Measurements from ENCODE around the gene MACROD1.
A peak's percentile ranks its signal among the peaks of the same experiment; 100 is the strongest.

The MACROD1 gene

GRCh38 chr11:64070314-64070681 is 95.6 kb downstream of the MACROD1 start:
- H3K9ac ChIP-seq (ENCODE audit: low read depth, low read length): no peak overlapping the region
- H3K4me3 ChIP-seq (ENCODE audit: low read length): no peak overlapping the region
- H3K27me3 ChIP-seq (ENCODE audit: insufficient read depth, low read length): peaks cover 92% of the 10 kb centered on the region
- no peaks in the 10 kb centered on the region for H3K36me3 ChIP-seq (ENCODE audit: insufficient read depth, low read depth, low read length)
- H3K27ac ChIP-seq (ENCODE audit: low read length): no peak overlapping the region
- no peaks in the 10 kb centered on the region for H3K9me3 ChIP-seq (ENCODE audit: insufficient read depth, low read depth, low read length)
- no peaks in the 10 kb centered on the region; the same call in 1 of the 2 replicates for H3K4me1 ChIP-seq (ENCODE audit: insufficient read depth, low read length)

GRCh38 chr11:64069401-64070313 is 96.3 kb downstream of the MACROD1 start:
- Histone ChIP-seq H3K9ac (ENCODE audit: low read depth, low read length) (no peak overlapping the region), H3K4me1 (ENCODE audit: insufficient read depth, low read length) (no peaks in the 10 kb centered on the region; the same call in 1 of the 2 replicates), H3K36me3 (ENCODE audit: insufficient read depth, low read depth, low read length) (no peaks in the 10 kb centered on the region), H3K27me3 (ENCODE audit: insufficient read depth, low read length) (peaks cover 92% of the 10 kb centered on the region), H3K4me3 (ENCODE audit: low read length) (no peak overlapping the region), H3K27ac (ENCODE audit: low read length) (no peak overlapping the region), H3K9me3 (ENCODE audit: insufficient read depth, low read depth, low read length) (no peaks in the 10 kb centered on the region)

DNA sequence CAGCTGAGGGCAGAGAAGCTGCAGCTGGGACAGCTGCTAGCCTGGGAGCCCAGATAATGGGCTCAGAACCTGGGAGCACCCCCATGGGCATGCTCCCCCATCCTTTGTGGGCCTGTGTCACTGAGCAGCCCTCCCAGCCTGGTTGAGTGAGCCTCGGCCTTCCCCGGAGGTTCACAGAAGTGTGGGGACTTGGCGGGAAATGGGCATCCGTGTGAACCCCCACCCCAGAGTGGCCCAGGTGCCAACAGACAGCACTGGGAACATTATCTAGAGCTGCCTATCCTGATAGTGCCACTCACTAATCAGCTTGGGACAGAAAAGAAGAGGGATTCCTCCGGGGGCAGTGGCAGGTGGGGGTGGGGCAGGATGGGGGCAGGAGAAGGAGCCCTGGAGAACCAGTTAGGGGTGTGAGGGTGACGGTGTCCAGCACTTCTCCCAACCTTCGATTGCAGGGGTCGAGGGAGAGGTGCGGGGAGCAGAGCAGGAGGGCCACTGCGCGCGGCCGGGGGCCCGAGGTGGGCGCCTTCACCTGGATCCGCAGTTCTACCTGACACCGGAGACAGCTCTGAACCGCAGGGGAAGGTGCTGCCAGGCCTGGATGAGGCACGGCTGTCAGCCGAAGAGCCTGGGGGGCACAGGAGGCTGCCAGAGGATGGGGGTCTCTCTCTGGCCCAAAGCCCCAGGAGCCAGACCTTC is 97.1 kb downstream of the MACROD1 start:
- Histone ChIP-seq H3K27ac (ENCODE audit: low read length) (no peak overlapping the region), H3K9ac (ENCODE audit: low read depth, low read length) (no peak overlapping the region), H3K4me1 (ENCODE audit: insufficient read depth, low read length) (no peaks in the 10 kb centered on the region; the same call in 1 of the 2 replicates), H3K27me3 (ENCODE audit: insufficient read depth, low read length) (peaks cover 92% of the 10 kb centered on the region), H3K9me3 (ENCODE audit: insufficient read depth, low read depth, low read length) (no peaks in the 10 kb centered on the region), H3K36me3 (ENCODE audit: insufficient read depth, low read depth, low read length) (no peaks in the 10 kb centered on the region), H3K4me3 (ENCODE audit: low read length) (no peak overlapping the region)

GRCh38 chr11:64067230-64067993 is 98.5 kb downstream of the MACROD1 start:
- Histone ChIP-seq H3K9ac (ENCODE audit: low read depth, low read length) (no peak overlapping the region), H3K27me3 (ENCODE audit: insufficient read depth, low read length) (peaks cover 92% of the 10 kb centered on the region), H3K36me3 (ENCODE audit: insufficient read depth, low read depth, low read length) (no peaks in the 10 kb centered on the region), H3K27ac (ENCODE audit: low read length) (no peak overlapping the region), H3K4me1 (ENCODE audit: insufficient read depth, low read length) (no peaks in the 10 kb centered on the region; the same call in 1 of the 2 replicates), H3K9me3 (ENCODE audit: insufficient read depth, low read depth, low read length) (no peaks in the 10 kb centered on the region), H3K4me3 (ENCODE audit: low read length) (no peak overlapping the region)

DNA sequence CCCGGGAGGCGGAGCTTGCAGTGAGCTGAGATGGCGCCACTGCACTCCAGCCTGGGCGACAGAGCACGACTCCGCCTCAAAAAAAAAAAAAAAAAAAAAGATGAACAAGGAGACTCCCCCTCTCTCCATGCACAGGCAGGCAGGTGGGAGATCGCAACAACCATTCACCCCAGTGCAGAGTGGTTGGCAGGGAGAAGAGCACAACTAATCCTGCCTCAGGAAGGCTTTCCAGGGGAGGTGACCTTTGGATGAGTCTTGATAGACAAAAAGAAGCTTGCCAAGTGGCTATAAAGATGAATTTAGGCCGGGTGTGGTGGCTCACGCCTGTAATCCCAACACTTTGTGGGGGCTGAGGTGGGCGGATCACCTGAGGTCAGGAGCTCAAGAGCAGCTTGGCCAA is 100.2 kb downstream of the MACROD1 start:
- no peaks in the 10 kb centered on the region for H3K36me3 ChIP-seq (ENCODE audit: insufficient read depth, low read depth, low read length)
- no peaks in the 10 kb centered on the region for H3K9me3 ChIP-seq (ENCODE audit: insufficient read depth, low read depth, low read length)
- H3K27me3 ChIP-seq (ENCODE audit: insufficient read depth, low read length): peaks cover 95% of the 10 kb centered on the region
- no peaks in the 10 kb centered on the region; the same call in 1 of the 2 replicates for H3K4me1 ChIP-seq (ENCODE audit: insufficient read depth, low read length)
- H3K27ac ChIP-seq (ENCODE audit: low read length): no peak overlapping the region
- no peak overlapping the region for H3K4me3 ChIP-seq (ENCODE audit: low read length)
- no peak overlapping the region for H3K9ac ChIP-seq (ENCODE audit: low read depth, low read length)

GRCh38 chr11:64065141-64065465 is 100.8 kb downstream of the MACROD1 start:
- Histone ChIP-seq H3K4me1 (ENCODE audit: insufficient read depth, low read length) (no peaks in the 10 kb centered on the region; the same call in 1 of the 2 replicates), H3K27ac (ENCODE audit: low read length) (no peak overlapping the region), H3K36me3 (ENCODE audit: insufficient read depth, low read depth, low read length) (no peaks in the 10 kb centered on the region), H3K27me3 (ENCODE audit: insufficient read depth, low read length) (peaks cover 96% of the 10 kb centered on the region), H3K4me3 (ENCODE audit: low read length) (no peak overlapping the region), H3K9me3 (ENCODE audit: insufficient read depth, low read depth, low read length) (no peaks in the 10 kb centered on the region), H3K9ac (ENCODE audit: low read depth, low read length) (no peak overlapping the region)

DNA sequence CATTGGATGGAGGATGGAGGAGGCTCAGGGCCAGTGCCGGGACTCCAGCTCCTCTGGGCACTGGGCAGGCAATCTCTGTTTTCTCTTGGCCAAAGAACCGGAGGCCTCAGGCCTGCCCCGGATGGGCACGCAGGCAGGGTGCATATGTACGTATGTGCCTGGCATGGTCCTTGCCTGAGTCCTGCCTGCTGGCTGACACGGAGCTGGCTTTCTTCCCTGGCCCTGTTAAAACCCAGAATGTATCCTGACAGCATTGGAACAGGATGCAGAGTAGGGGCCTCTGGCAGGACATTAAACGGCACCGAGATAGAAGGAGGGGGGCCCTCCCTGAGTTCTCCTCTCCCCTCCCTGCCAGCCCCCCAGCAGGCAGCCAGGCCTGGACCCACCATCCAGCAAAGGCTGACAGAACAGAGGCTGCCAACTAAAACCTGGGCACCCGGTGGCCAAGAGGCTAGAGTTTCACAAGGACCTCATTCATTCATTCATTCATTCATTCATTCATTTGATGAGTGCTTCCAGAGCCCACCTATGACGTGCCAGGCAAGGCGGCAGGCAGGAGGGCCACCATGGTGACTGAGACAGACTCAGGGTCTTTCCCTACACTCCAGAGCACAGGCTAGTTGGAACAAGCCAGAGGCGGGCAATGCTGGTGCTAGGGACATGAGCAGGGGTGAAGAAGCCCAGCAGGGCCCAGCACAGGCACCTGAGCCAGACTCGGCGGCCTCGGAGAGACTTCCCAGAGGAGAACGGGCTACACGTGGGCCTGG is 101.4 kb downstream of the MACROD1 start:
- Histone ChIP-seq H3K27ac (ENCODE audit: low read length) (no peak overlapping the region), H3K36me3 (ENCODE audit: insufficient read depth, low read depth, low read length) (no peaks in the 10 kb centered on the region), H3K9ac (ENCODE audit: low read depth, low read length) (no peak overlapping the region), H3K4me1 (ENCODE audit: insufficient read depth, low read length) (no peaks in the 10 kb centered on the region; the same call in 1 of the 2 replicates), H3K27me3 (ENCODE audit: insufficient read depth, low read length) (peaks cover 98% of the 10 kb centered on the region), H3K9me3 (ENCODE audit: insufficient read depth, low read depth, low read length) (no peaks in the 10 kb centered on the region), H3K4me3 (ENCODE audit: low read length) (no peak overlapping the region)

- Histone ChIP-seq H3K27me3 (ENCODE audit: insufficient read depth, low read length) (peaks cover 98% of the 10 kb centered on the region), H3K4me1 (ENCODE audit: insufficient read depth, low read length) (no peaks in the 10 kb centered on the region; the same call in 1 of the 2 replicates), H3K4me3 (ENCODE audit: low read length) (no peak overlapping the region), H3K9me3 (ENCODE audit: insufficient read depth, low read depth, low read length) (no peaks in the 10 kb centered on the region), H3K27ac (ENCODE audit: low read length) (no peak overlapping the region), H3K9ac (ENCODE audit: low read depth, low read length) (no peak overlapping the region), H3K36me3 (ENCODE audit: insufficient read depth, low read depth, low read length) (no peaks in the 10 kb centered on the region)
Observed at GRCh38 chr11:64063777-64064176, 102.1 kb downstream of the MACROD1 start.

- H3K27ac ChIP-seq (ENCODE audit: low read length): no peak overlapping the region
- H3K4me3 ChIP-seq (ENCODE audit: low read length): no peak overlapping the region
- no peaks in the 10 kb centered on the region; the same call in 1 of the 2 replicates for H3K4me1 ChIP-seq (ENCODE audit: insufficient read depth, low read length)
- no peaks in the 10 kb centered on the region for H3K36me3 ChIP-seq (ENCODE audit: insufficient read depth, low read depth, low read length)
- no peak overlapping the region for H3K9ac ChIP-seq (ENCODE audit: low read depth, low read length)
- peaks cover 98% of the 10 kb centered on the region for H3K27me3 ChIP-seq (ENCODE audit: insufficient read depth, low read length)
- H3K9me3 ChIP-seq (ENCODE audit: insufficient read depth, low read depth, low read length): no peaks in the 10 kb centered on the region
Observed at GRCh38 chr11:64062185-64063039, 103.5 kb downstream of the MACROD1 start.

- no peaks in the 10 kb centered on the region for H3K9me3 ChIP-seq (ENCODE audit: insufficient read depth, low read depth, low read length)
- peak overlapping the region; percentile 42; the same call in 1 of the 2 replicates for H3K9ac ChIP-seq (ENCODE audit: low read depth, low read length)
- peaks cover 98% of the 10 kb centered on the region for H3K27me3 ChIP-seq (ENCODE audit: insufficient read depth, low read length)
- peak overlapping the region; percentile 72 for H3K4me3 ChIP-seq (ENCODE audit: low read length)
- no peaks in the 10 kb centered on the region for H3K36me3 ChIP-seq (ENCODE audit: insufficient read depth, low read depth, low read length)
- H3K4me1 ChIP-seq (ENCODE audit: insufficient read depth, low read length): no peaks in the 10 kb centered on the region; the same call in 1 of the 2 replicates
- H3K27ac ChIP-seq (ENCODE audit: low read length): no peak overlapping the region
Observed at GRCh38 chr11:64060861-64061444, 105.0 kb downstream of the MACROD1 start.

All from iPS-20b (cell line).